ENCODE measurements around the gene DLG5.

DLG5 gene

GRCh38 chr10:77827366-77827765, 99.2 kb downstream of the DLG5 start:
- H3K4me1 ChIP-seq (ENCODE audit: control insufficient read depth, insufficient read depth, low read length, poor library complexity, severe bottlenecking) = peaks cover 11% of the 10 kb centered on the region
- H3K9me3 ChIP-seq (ENCODE audit: control insufficient read depth, low read length) = no peaks in the 10 kb centered on the region
- no peak overlapping the region for H3K4me3 ChIP-seq (ENCODE audit: insufficient read depth, low read depth, low read length, poor library complexity, severe bottlenecking)
- H3K27me3 ChIP-seq (replicated peaks; ENCODE audit: control insufficient read depth, insufficient read depth, low read length, poor library complexity, severe bottlenecking) = no peaks in the 10 kb centered on the region
- no peak for DNase-seq
- H3K27ac ChIP-seq (ENCODE audit: insufficient read depth, low read length, poor library complexity, severe bottlenecking) = no peak overlapping the region
- H3K36me3 ChIP-seq (ENCODE audit: control insufficient read depth, insufficient read depth, low read length) = no peaks in the 10 kb centered on the region

GRCh38 chr10:77825965-77826364, 100.6 kb downstream of the DLG5 start:
- no peak for DNase-seq
- Histone ChIP-seq H3K4me1 (ENCODE audit: control insufficient read depth, insufficient read depth, low read length, poor library complexity, severe bottlenecking) (peaks cover 5% of the 10 kb centered on the region), H3K27ac (ENCODE audit: insufficient read depth, low read length, poor library complexity, severe bottlenecking) (no peak overlapping the region), H3K9me3 (ENCODE audit: control insufficient read depth, low read length) (no peaks in the 10 kb centered on the region), H3K4me3 (ENCODE audit: insufficient read depth, low read depth, low read length, poor library complexity, severe bottlenecking) (no peak overlapping the region), H3K36me3 (ENCODE audit: control insufficient read depth, insufficient read depth, low read length) (no peaks in the 10 kb centered on the region), H3K27me3 (replicated peaks; ENCODE audit: control insufficient read depth, insufficient read depth, low read length, poor library complexity, severe bottlenecking) (no peaks in the 10 kb centered on the region)

- DNase-seq = no peak
- Histone ChIP-seq H3K27ac (ENCODE audit: insufficient read depth, low read length, poor library complexity, severe bottlenecking) (no peak overlapping the region), H3K27me3 (replicated peaks; ENCODE audit: control insufficient read depth, insufficient read depth, low read length, poor library complexity, severe bottlenecking) (no peaks in the 10 kb centered on the region), H3K4me3 (ENCODE audit: insufficient read depth, low read depth, low read length, poor library complexity, severe bottlenecking) (no peak overlapping the region), H3K4me1 (ENCODE audit: control insufficient read depth, insufficient read depth, low read length, poor library complexity, severe bottlenecking) (no peaks in the 10 kb centered on the region), H3K9me3 (ENCODE audit: control insufficient read depth, low read length) (no peaks in the 10 kb centered on the region), H3K36me3 (ENCODE audit: control insufficient read depth, insufficient read depth, low read length) (no peaks in the 10 kb centered on the region)
Measured at GRCh38 chr10:77824908-77825307, 101.6 kb downstream of the DLG5 start.

- no peaks in the 10 kb centered on the region for H3K27me3 ChIP-seq (replicated peaks; ENCODE audit: control insufficient read depth, insufficient read depth, low read length, poor library complexity, severe bottlenecking)
- no peaks in the 10 kb centered on the region for H3K4me1 ChIP-seq (ENCODE audit: control insufficient read depth, insufficient read depth, low read length, poor library complexity, severe bottlenecking)
- H3K9me3 ChIP-seq (ENCODE audit: control insufficient read depth, low read length) = no peaks in the 10 kb centered on the region
- no peak overlapping the region for H3K4me3 ChIP-seq (ENCODE audit: insufficient read depth, low read depth, low read length, poor library complexity, severe bottlenecking)
- no peaks in the 10 kb centered on the region for H3K36me3 ChIP-seq (ENCODE audit: control insufficient read depth, insufficient read depth, low read length)
- no peak overlapping the region for H3K27ac ChIP-seq (ENCODE audit: insufficient read depth, low read length, poor library complexity, severe bottlenecking)
- DNase-seq = no peak
Measured at GRCh38 chr10:77823811-77824542, 102.6 kb downstream of the DLG5 start.

GRCh38 chr10:77821551-77821950, 105.0 kb downstream of the DLG5 start:
- Histone ChIP-seq H3K4me1 (ENCODE audit: control insufficient read depth, insufficient read depth, low read length, poor library complexity, severe bottlenecking) (no peaks in the 10 kb centered on the region), H3K9me3 (ENCODE audit: control insufficient read depth, low read length) (no peaks in the 10 kb centered on the region), H3K36me3 (ENCODE audit: control insufficient read depth, insufficient read depth, low read length) (no peaks in the 10 kb centered on the region), H3K27ac (ENCODE audit: insufficient read depth, low read length, poor library complexity, severe bottlenecking) (no peak overlapping the region), H3K27me3 (replicated peaks; ENCODE audit: control insufficient read depth, insufficient read depth, low read length, poor library complexity, severe bottlenecking) (no peaks in the 10 kb centered on the region), H3K4me3 (ENCODE audit: insufficient read depth, low read depth, low read length, poor library complexity, severe bottlenecking) (no peak overlapping the region)
- DNase-seq = no peak

GRCh38 chr10:77821036-77821435, 105.5 kb downstream of the DLG5 start:
- Histone ChIP-seq H3K4me1 (ENCODE audit: control insufficient read depth, insufficient read depth, low read length, poor library complexity, severe bottlenecking) (no peaks in the 10 kb centered on the region), H3K27ac (ENCODE audit: insufficient read depth, low read length, poor library complexity, severe bottlenecking) (no peak overlapping the region), H3K27me3 (replicated peaks; ENCODE audit: control insufficient read depth, insufficient read depth, low read length, poor library complexity, severe bottlenecking) (no peaks in the 10 kb centered on the region), H3K4me3 (ENCODE audit: insufficient read depth, low read depth, low read length, poor library complexity, severe bottlenecking) (no peak overlapping the region), H3K9me3 (ENCODE audit: control insufficient read depth, low read length) (no peaks in the 10 kb centered on the region), H3K36me3 (ENCODE audit: control insufficient read depth, insufficient read depth, low read length) (no peaks in the 10 kb centered on the region)
- DNase-seq = no peak

- no peaks in the 10 kb centered on the region for H3K4me1 ChIP-seq (ENCODE audit: control insufficient read depth, insufficient read depth, low read length, poor library complexity, severe bottlenecking)
- no peaks in the 10 kb centered on the region for H3K36me3 ChIP-seq (ENCODE audit: control insufficient read depth, insufficient read depth, low read length)
- no peak overlapping the region for H3K27ac ChIP-seq (ENCODE audit: insufficient read depth, low read length, poor library complexity, severe bottlenecking)
Measured at GRCh38 chr10:77820349-77820748, 106.2 kb downstream of the DLG5 start.

GRCh38 chr10:77819210-77820112, 107.1 kb downstream of the DLG5 start:
- Histone ChIP-seq H3K27ac (ENCODE audit: insufficient read depth, low read length, poor library complexity, severe bottlenecking) (no peak overlapping the region), H3K27me3 (replicated peaks; ENCODE audit: control insufficient read depth, insufficient read depth, low read length, poor library complexity, severe bottlenecking) (no peaks in the 10 kb centered on the region), H3K9me3 (ENCODE audit: control insufficient read depth, low read length) (no peaks in the 10 kb centered on the region), H3K4me3 (ENCODE audit: insufficient read depth, low read depth, low read length, poor library complexity, severe bottlenecking) (no peak overlapping the region), H3K4me1 (ENCODE audit: control insufficient read depth, insufficient read depth, low read length, poor library complexity, severe bottlenecking) (no peaks in the 10 kb centered on the region), H3K36me3 (ENCODE audit: control insufficient read depth, insufficient read depth, low read length) (no peaks in the 10 kb centered on the region)
- DNase-seq = no peak

More at GRCh38 chr10:77820349-77820748, 106.2 kb downstream of the DLG5 start:
- DNase-seq = no peak
- Histone ChIP-seq H3K27me3 (replicated peaks; ENCODE audit: control insufficient read depth, insufficient read depth, low read length, poor library complexity, severe bottlenecking) (no peaks in the 10 kb centered on the region), H3K4me3 (ENCODE audit: insufficient read depth, low read depth, low read length, poor library complexity, severe bottlenecking) (no peak overlapping the region), H3K9me3 (ENCODE audit: control insufficient read depth, low read length) (no peaks in the 10 kb centered on the region)

- H3K36me3 ChIP-seq (ENCODE audit: control insufficient read depth, insufficient read depth, low read length) = no peaks in the 10 kb centered on the region
Measured at GRCh38 chr10:77818378-77818777, 108.2 kb downstream of the DLG5 start.

GRCh38 chr10:77817541-77817940, 109.0 kb downstream of the DLG5 start:
- Histone ChIP-seq H3K36me3 (ENCODE audit: control insufficient read depth, insufficient read depth, low read length) (no peaks in the 10 kb centered on the region), H3K4me3 (ENCODE audit: insufficient read depth, low read depth, low read length, poor library complexity, severe bottlenecking) (no peak overlapping the region), H3K9me3 (ENCODE audit: control insufficient read depth, low read length) (no peaks in the 10 kb centered on the region), H3K4me1 (ENCODE audit: control insufficient read depth, insufficient read depth, low read length, poor library complexity, severe bottlenecking) (no peaks in the 10 kb centered on the region), H3K27me3 (replicated peaks; ENCODE audit: control insufficient read depth, insufficient read depth, low read length, poor library complexity, severe bottlenecking) (no peaks in the 10 kb centered on the region), H3K27ac (ENCODE audit: insufficient read depth, low read length, poor library complexity, severe bottlenecking) (no peak overlapping the region)
- DNase-seq = no peak

More at GRCh38 chr10:77818378-77818777, 108.2 kb downstream of the DLG5 start:
- no peak for DNase-seq
- Histone ChIP-seq H3K4me1 (ENCODE audit: control insufficient read depth, insufficient read depth, low read length, poor library complexity, severe bottlenecking) (no peaks in the 10 kb centered on the region), H3K27me3 (replicated peaks; ENCODE audit: control insufficient read depth, insufficient read depth, low read length, poor library complexity, severe bottlenecking) (no peaks in the 10 kb centered on the region), H3K9me3 (ENCODE audit: control insufficient read depth, low read length) (no peaks in the 10 kb centered on the region), H3K27ac (ENCODE audit: insufficient read depth, low read length, poor library complexity, severe bottlenecking) (no peak overlapping the region), H3K4me3 (ENCODE audit: insufficient read depth, low read depth, low read length, poor library complexity, severe bottlenecking) (no peak overlapping the region)

Measured in effector memory CD4-positive, alpha-beta T cell (primary cell).